Activated CD8-positive, alpha-beta T cell treated with anti-CD3 and anti-CD28 coated beads for 36 hours (primary cell): ENCODE measurements around the gene NRTN. TPM values are rescaled to one million over a fixed set of nuclear protein-coding genes. Genes with fewer than 3 reads are reported as not detected.

ENCODE experiments used
- ATAC-seq: fragments of 200-7000 bp; cut with Tn5 transposase; one replicate; pipeline ENCODE4 v1.10.0; 2021; ENCODE audit warnings: mild to moderate bottlenecking, moderate library complexity
- CTCF ChIA-PET: fragments of 350-600 bp; sonication (Branson Sonifier 250); formaldehyde crosslinking; loops from one replicate; lab custom pipeline; 2021; ENCODE audit warnings: antibody characterized with exemption; lab: Charles Lee
- POLR2A ChIA-PET: fragments of 350-600 bp; sonication (Branson Sonifier 250); formaldehyde crosslinking; loops from one replicate; lab custom pipeline; 2021; ENCODE audit warnings: antibody characterized with exemption; lab: Charles Lee
- DNase-seq: peaks from one replicate; pipeline ENCODE4 v3.0.0-alpha.2; 2020
- H3K27ac Mint-ChIP-seq: one replicate; pipeline ENCODE4 v1.8.0; 2021; ENCODE audit warnings: mild to moderate bottlenecking, mixed read lengths
- H3K27me3 Mint-ChIP-seq: one replicate; pipeline ENCODE4 v1.8.0; 2021; ENCODE audit warnings: mixed read lengths
- H3K36me3 Mint-ChIP-seq: one replicate; pipeline ENCODE4 v1.8.0; 2021; ENCODE audit warnings: low read depth, mixed read lengths
- H3K4me1 Mint-ChIP-seq: one replicate; pipeline ENCODE4 v1.8.0; 2021; ENCODE audit warnings: low read depth, mixed read lengths
- H3K4me3 Mint-ChIP-seq: one replicate; pipeline ENCODE4 v1.8.0; 2021; ENCODE audit warnings: mild to moderate bottlenecking, moderate library complexity, mixed read lengths
- H3K9me3 Mint-ChIP-seq: one replicate; pipeline ENCODE4 v1.8.0; 2021; ENCODE audit warnings: mixed read lengths
- CTCF ChIP-seq: fragments of 200-600 bp; IDR thresholded peaks from one replicate; pipeline ENCODE4 v1.8.0; 2022; ENCODE audit warnings: antibody characterized with exemption, mild to moderate bottlenecking
- intact Hi-C: fragments of 100-400 bp; cut with micrococcal nuclease; formaldehyde crosslinking; loops from one replicate; pipeline ENCODE4 v1.10.0; 2022
- total RNA-seq, 2 experiments: library from RNA; stranded (reverse); gene quantifications; one replicate each; pipeline ENCODE4 v1.2.3, GENCODE V29; 2021

NRTN gene
- total RNA-seq, 2 experiments from 2014 or later = 0.72 TPM; not detected in 1

DNA sequence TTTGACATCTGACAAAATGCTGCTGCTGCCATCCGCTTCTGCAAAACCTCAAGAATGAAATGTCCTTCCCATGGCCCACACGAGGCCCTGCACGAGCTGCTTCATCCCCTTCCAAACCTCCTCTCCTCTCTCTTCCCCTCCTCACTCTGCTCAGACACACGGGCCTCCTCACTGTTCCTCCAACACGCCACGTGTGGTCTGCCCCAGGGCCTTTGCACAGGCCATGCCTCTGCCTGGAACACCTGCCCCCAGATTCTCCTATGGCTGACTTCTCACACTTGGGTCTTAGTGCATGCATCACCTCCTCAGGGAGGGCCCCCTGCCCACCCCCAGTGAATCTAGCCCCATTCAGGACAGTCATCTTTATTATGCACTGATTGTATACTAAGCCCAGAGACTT, 15.9 kb downstream of the NRTN start:
- TF ChIP-seq CTCF = no peak
- intact Hi-C loops = no loop called here

GRCh38 chr19:5821521-5822180, 16.8 kb downstream of the NRTN start:
- DNase-seq (no peak), ATAC-seq (no peak)
- intact Hi-C loops = no loop called here
- H3K36me3 Mint-ChIP-seq = no peaks in the 10 kb centered on the region
- H3K4me1 Mint-ChIP-seq = no peaks in the 10 kb centered on the region
- H3K9me3 Mint-ChIP-seq = no peaks in the 10 kb centered on the region
- no peak for TF ChIP-seq CTCF
- no peak overlapping the region for H3K27ac Mint-ChIP-seq
- CTCF ChIA-PET = no interaction called here
- no peak overlapping the region for H3K4me3 Mint-ChIP-seq
- H3K27me3 Mint-ChIP-seq = peaks cover 4% of the 10 kb centered on the region
- POLR2A ChIA-PET = interaction anchor here (0.7 kb wide), 1 partner anchor 197 kb away, joined by 3 read pairs; no protein-coding TSS in a partner anchor

More for the DNA sequence above, 15.9 kb downstream of the NRTN start:
- ATAC-seq = no peak
- no peak overlapping the region for H3K27ac Mint-ChIP-seq
- H3K4me3 Mint-ChIP-seq = no peak overlapping the region
- H3K27me3 Mint-ChIP-seq = peaks cover 5% of the 10 kb centered on the region
- no peaks in the 10 kb centered on the region for H3K9me3 Mint-ChIP-seq
- no peak for DNase-seq
- H3K36me3 Mint-ChIP-seq = no peaks in the 10 kb centered on the region
- ChIA-PET CTCF (no interaction called here), POLR2A (interaction anchor here (0.7 kb wide), 1 partner anchor 196 kb away, joined by 3 read pairs; no protein-coding TSS in a partner anchor)
- H3K4me1 Mint-ChIP-seq = no peaks in the 10 kb centered on the region

DNA sequence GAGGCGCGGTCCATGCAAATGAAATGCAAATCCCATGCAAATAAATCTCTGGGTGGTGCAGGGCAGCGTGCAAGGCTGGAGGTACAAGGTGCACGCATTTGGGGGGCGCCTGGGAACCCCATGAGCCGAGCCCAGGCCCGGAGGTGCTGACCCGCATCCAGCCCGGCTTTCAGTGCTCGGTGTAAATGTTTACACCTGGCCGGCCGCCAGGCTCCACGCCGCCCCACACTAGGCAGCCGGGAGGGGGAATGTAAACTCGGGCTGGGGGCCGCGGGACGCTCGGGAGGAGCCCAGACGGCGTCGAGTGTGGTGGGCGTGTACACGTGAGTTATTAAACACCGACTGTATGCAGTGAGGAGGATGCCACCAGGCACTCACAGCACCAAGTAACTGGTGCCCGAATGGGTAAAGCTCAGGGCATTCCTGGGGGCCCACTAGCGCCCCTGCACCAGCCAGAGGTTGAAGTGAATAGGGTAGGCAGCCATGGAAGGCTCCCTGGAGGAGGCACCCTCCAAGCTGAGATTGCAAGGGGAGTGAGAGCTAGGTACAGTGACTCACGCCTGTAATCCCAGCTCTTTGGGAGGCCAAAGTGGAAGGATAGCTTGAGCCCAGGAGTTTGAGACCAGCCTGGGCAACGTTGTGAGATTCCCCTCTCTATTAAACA, 17.4 kb downstream of the NRTN start:
- Mint-ChIP-seq H3K9me3 (no peaks in the 10 kb centered on the region), H3K36me3 (no peaks in the 10 kb centered on the region), H3K27ac (no peak overlapping the region), H3K4me3 (no peak overlapping the region), H3K27me3 (peaks cover 2% of the 10 kb centered on the region), H3K4me1 (peaks cover 5% of the 10 kb centered on the region)
- no peak for TF ChIP-seq CTCF
- DNase-seq (no peak), ATAC-seq (no peak)
- POLR2A ChIA-PET = interaction anchor here (0.7 kb wide), 1 partner anchor 80 kb away, joined by 4 read pairs; no protein-coding TSS in a partner anchor
- CTCF ChIA-PET = interaction anchor here (1.5 to 1.6 kb wide), 2 partner anchors 14 to 19 kb away, joined by 3 to 9 read pairs; no protein-coding TSS in a partner anchor
- intact Hi-C loops = no loop called here

GRCh38 chr19:5823579-5824281, 18.9 kb downstream of the NRTN start:
- CTCF ChIA-PET = interaction anchor here (1.4 to 1.6 kb wide), 3 partner anchors 16 to 20 kb away, joined by 3 to 9 read pairs (median 6); no protein-coding TSS in a partner anchor
- no peak for TF ChIP-seq CTCF
- peaks cover 5% of the 10 kb centered on the region for H3K4me1 Mint-ChIP-seq
- H3K27ac Mint-ChIP-seq = no peak overlapping the region
- intact Hi-C loops = no loop called here
- ATAC-seq (no peak), DNase-seq (no peak)
- H3K36me3 Mint-ChIP-seq = no peaks in the 10 kb centered on the region
- H3K4me3 Mint-ChIP-seq = no peak overlapping the region
- POLR2A ChIA-PET = interaction anchor here (0.9 kb wide), 1 partner anchor 12 kb away, joined by 3 read pairs; no protein-coding TSS in a partner anchor
- H3K9me3 Mint-ChIP-seq = no peaks in the 10 kb centered on the region
- H3K27me3 Mint-ChIP-seq = no peaks in the 10 kb centered on the region
